Liver (tissue), 9 donors: Measurements from ENCODE around the gene ZDHHC14. TPM values are rescaled to one million over a fixed set of nuclear protein-coding genes. Genes with fewer than 3 reads are reported as not detected.
A peak's percentile ranks its signal among the peaks of the same experiment; 100 is the strongest.

Experiments used
- DNase-seq: peaks from one replicate; pipeline ENCODE4 v3.0.0-alpha.2; 2017; ENCODE audit warnings: low spot score
- H3K27ac ChIP-seq, 2 donors: one replicate each; pipeline ENCODE4 v1.7.0; 2013; ENCODE audit warnings: inconsistent platforms in 2 of 2, low read length in 2 of 2, control low read depth in 1 of 2, low read depth in 1 of 2, mild to moderate bottlenecking in 1 of 2
- H3K27me3 ChIP-seq, 4 donors: one replicate each; pipeline versions ENCODE4 v1.6.1 to v1.7.0; 2013; ENCODE audit warnings: low read length in 3 of 4, inconsistent platforms in 1 of 4, mild to moderate bottlenecking in 1 of 4, moderate library complexity in 1 of 4; ENCODE audit not compliant: control insufficient read depth in 4 of 4, insufficient read depth in 4 of 4
- H3K36me3 ChIP-seq, 4 donors: one replicate each; pipeline versions ENCODE4 v1.6.1 to v1.7.0; 2013; ENCODE audit warnings: low read length in 3 of 4, mild to moderate bottlenecking in 3 of 4, low read depth in 1 of 4, moderate library complexity in 1 of 4; ENCODE audit not compliant: control insufficient read depth in 4 of 4, insufficient read depth in 3 of 4
- H3K4me1 ChIP-seq, 4 donors: one replicate each; pipeline versions ENCODE4 v1.6.1 to v1.7.0; 2013; ENCODE audit warnings: low read length in 3 of 4, mild to moderate bottlenecking in 3 of 4, moderate library complexity in 1 of 4; ENCODE audit not compliant: control insufficient read depth in 4 of 4, insufficient read depth in 4 of 4
- H3K4me3 ChIP-seq, 3 donors: one replicate each; pipeline versions ENCODE4 v1.6.1 to v1.7.0; 2013; ENCODE audit warnings: low read length in 3 of 3, control low read depth in 1 of 3, low read depth in 1 of 3, mild to moderate bottlenecking in 1 of 3
- H3K9ac ChIP-seq, 2 donors: one replicate each; pipeline ENCODE4 v1.7.0; 2013; ENCODE audit warnings: low read length in 2 of 2, mild to moderate bottlenecking in 2 of 2, moderate library complexity in 2 of 2, control low read depth in 1 of 2, low read depth in 1 of 2
- H3K9me3 ChIP-seq, 4 donors: one replicate each; pipeline versions ENCODE4 v1.6.1 to v1.7.0; 2013; ENCODE audit warnings: low read length in 3 of 4; ENCODE audit not compliant: control insufficient read depth in 4 of 4
- ATF3 ChIP-seq: IDR thresholded peaks from 2 replicates; pipeline ENCODE4 v1.6.1; 2016; ENCODE audit warnings: antibody characterized with exemption
- CTCF ChIP-seq: fragments of 150-350 bp; IDR thresholded peaks from 2 replicates; pipeline ENCODE4 v1.5.1; 2017; ENCODE audit warnings: improper control_type of control experiment, low read depth, low read length; ENCODE audit not compliant: missing input control
- FOXA1 ChIP-seq: IDR thresholded peaks from 2 replicates; pipeline ENCODE4 v1.6.1; 2016; ENCODE audit warnings: antibody characterized with exemption
- HNF4A ChIP-seq, 2 donors: conservative IDR thresholded peaks; 2 replicates each; pipeline ENCODE4 v1.6.1; 2016; ENCODE audit warnings: antibody characterized with exemption in 2 of 2, mild to moderate bottlenecking in 2 of 2
- NR2F2 ChIP-seq: IDR thresholded peaks from 2 replicates; pipeline ENCODE4 v1.6.1; 2016; ENCODE audit warnings: antibody characterized with exemption
- RAD21 ChIP-seq, 2 donors: IDR thresholded peaks; 2 replicates each; pipeline ENCODE4 v1.6.1; 2016; ENCODE audit warnings: antibody characterized with exemption in 2 of 2, mild to moderate bottlenecking in 2 of 2
- REST ChIP-seq: IDR thresholded peaks from 2 replicates; pipeline ENCODE4 v1.6.1; 2016; ENCODE audit warnings: antibody characterized with exemption, mild to moderate bottlenecking
- RXRA ChIP-seq, 2 donors: IDR thresholded peaks; 2 replicates each; pipeline ENCODE4 v1.6.1; 2017 to 2018; ENCODE audit warnings: antibody characterized with exemption in 2 of 2, mild to moderate bottlenecking in 1 of 2
- TAF1 ChIP-seq: conservative IDR thresholded peaks from 2 replicates; pipeline ENCODE4 v1.6.1; 2016; ENCODE audit warnings: antibody characterized with exemption, mild to moderate bottlenecking
- YY1 ChIP-seq: IDR thresholded peaks from 2 replicates; pipeline ENCODE4 v1.6.1; 2016; ENCODE audit warnings: antibody characterized with exemption, mild to moderate bottlenecking
- ZBTB33 ChIP-seq: IDR thresholded peaks from 2 replicates; pipeline ENCODE4 v1.6.1; 2016; ENCODE audit warnings: antibody characterized with exemption
- WGBS: extraction: QIAGEN DNeasy Blood & Tissue Kit; methylation state at CpG from one replicate; pipeline ENCODE4 v1.1.7; 2013; 5-methylcytosine and 5-hydroxymethylcytosine counted together
- polyA plus RNA-seq, 2 donors: library from polyadenylated mRNA; stranded (reverse) in 1 of 2; unstranded in 1 of 2; fragments of 200-250 nt in 1 of 2; fragments of >200 nt in 1 of 2; fragmentation: Nextera tagmentation in 1 of 2; extraction: Ambion mirVana in 1 of 2; gene quantifications; one replicate each; pipeline versions ENCODE4 v1.2.1 to v1.2.3, GENCODE V29; 2013 to 2015
- total RNA-seq, 2 donors: library from RNA; depleted of rRNA; stranded (reverse); fragments of >200 nt; gene quantifications; one replicate each; pipeline ENCODE4 v1.2.3, GENCODE V29; 2014
- donor health status: healthy.
- donor health status: healthy.
- donor health status: healthy.
- donor health status: healthy.
- donor health status: healthy.

Gene ZDHHC14
- total and polyA plus RNA-seq, 4 donors = 4.4 to 11.7 (median 8.4) TPM

- TF ChIP-seq CTCF (no peak), RAD21 (IDR thresholded peaks at IDR 0.05) (peak in 1 of 2 donors; percentile 17)
- no peak for DNase-seq
- 97% methylated on average over 8 of the region's 8 CpGs for WGBS
- Histone ChIP-seq H3K9me3 (no peaks in the 10 kb centered on the region), H3K4me1 (peaks cover 0 to 24% (median 7%) of the 10 kb centered on the region in 4 donors), H3K4me3 (no peak overlapping the region), H3K9ac (no peak overlapping the region), H3K36me3 (peaks cover 0 to 7% (median 2%) of the 10 kb centered on the region in 4 donors), H3K27ac (no peak overlapping the region), H3K27me3 (no peaks in the 10 kb centered on the region)
Observed at GRCh38 chr6:157595768-157596167, 214.8 kb downstream of the ZDHHC14 start.

GRCh38 chr6:157596461-157596860, 215.5 kb downstream of the ZDHHC14 start:
- no peaks in the 10 kb centered on the region for H3K9me3 ChIP-seq
- H3K27ac ChIP-seq = no peak overlapping the region
- DNase-seq = no peak
- 87% methylated on average over 6 of the region's 6 CpGs for WGBS
- H3K4me1 ChIP-seq = peaks cover 0 to 24% (median 7%) of the 10 kb centered on the region in 4 donors
- no peak overlapping the region for H3K9ac ChIP-seq
- peaks cover 0 to 7% (median 2%) of the 10 kb centered on the region in 4 donors for H3K36me3 ChIP-seq
- no peak overlapping the region for H3K4me3 ChIP-seq
- no peaks in the 10 kb centered on the region for H3K27me3 ChIP-seq
- TF ChIP-seq FOXA1 = no peak
- peak in 1 of 2 donors; percentile 25 for TF ChIP-seq HNF4A (conservative IDR thresholded peaks at IDR 0.05)
- no peak for TF ChIP-seq ZBTB33
- no peak for TF ChIP-seq REST
- TF ChIP-seq TAF1 = no peak
- peak in 1 of 2 donors; percentile 51 for TF ChIP-seq RAD21 (IDR thresholded peaks at IDR 0.05)
- TF ChIP-seq NR2F2 = no peak
- peak in 1 of 2 donors; percentile 30 for TF ChIP-seq RXRA (IDR thresholded peaks at IDR 0.05)
- TF ChIP-seq ATF3 = no peak
- TF ChIP-seq YY1 = no peak
